GM23248 (cell line): ENCODE measurements around the gene GPR55. TPM values are rescaled to one million over a fixed set of nuclear protein-coding genes. Genes with fewer than 3 reads are reported as not detected.

ENCODE experiments used
- DNase-seq: peaks from one replicate; pipeline ENCODE4 v3.0.0-alpha.2; 2015
- H2AFZ ChIP-seq: fragments of 200-600 bp; sonication (generic); 2 replicates; pipeline ENCODE4 v1.6.1; 2016; ENCODE audit warnings: antibody characterized with exemption
- H3F3A ChIP-seq: fragments of 200-600 bp; sonication (generic); 2 replicates; pipeline ENCODE4 v1.6.1; 2016; ENCODE audit warnings: mild to moderate bottlenecking, antibody characterized with exemption, mixed run types; ENCODE audit not compliant: insufficient read depth
- H3K27ac ChIP-seq: fragments of 200-600 bp; sonication (generic); 2 replicates; pipeline ENCODE4 v1.5.1; 2016; ENCODE audit warnings: mild to moderate bottlenecking
- H3K27me3 ChIP-seq: fragments of 200-600 bp; sonication (generic); replicated peaks from 2 replicates; pipeline ENCODE4 v1.6.1; 2016; ENCODE audit warnings: mild to moderate bottlenecking; ENCODE audit not compliant: insufficient read depth
- H3K36me3 ChIP-seq: fragments of 200-600 bp; sonication (generic); 2 replicates; pipeline ENCODE4 v1.6.1; 2016; ENCODE audit warnings: low read depth, mild to moderate bottlenecking
- H3K4me1 ChIP-seq: fragments of 200-600 bp; sonication (generic); 2 replicates; pipeline ENCODE4 v1.6.1; 2016; ENCODE audit warnings: mild to moderate bottlenecking; ENCODE audit not compliant: insufficient read depth
- H3K4me2 ChIP-seq: fragments of 200-600 bp; sonication (generic); one replicate; pipeline ENCODE4 v1.6.1; 2016; ENCODE audit warnings: mild to moderate bottlenecking; ENCODE audit not compliant: unreplicated experiment
- H3K4me3 ChIP-seq: fragments of 200-600 bp; sonication (generic); 2 replicates; pipeline ENCODE4 v1.5.1; 2016; ENCODE audit warnings: mild to moderate bottlenecking
- H3K79me2 ChIP-seq: fragments of 200-600 bp; sonication (generic); 2 replicates; pipeline ENCODE4 v1.6.1; 2016; ENCODE audit warnings: mild to moderate bottlenecking; ENCODE audit not compliant: insufficient read depth
- H3K9ac ChIP-seq: fragments of 200-600 bp; sonication (generic); 2 replicates; pipeline ENCODE4 v1.6.1; 2016; ENCODE audit warnings: mild to moderate bottlenecking
- H3K9me2 ChIP-seq: fragments of 200-600 bp; sonication (generic); 2 replicates; pipeline ENCODE4 v1.6.1; 2016; ENCODE audit warnings: mixed run types, mild to moderate bottlenecking, moderate library complexity; ENCODE audit not compliant: insufficient read depth
- H3K9me3 ChIP-seq: fragments of 200-600 bp; sonication (generic); one replicate; pipeline ENCODE4 v1.6.1; 2017; ENCODE audit warnings: low read depth
- H4K20me1 ChIP-seq: fragments of 200-600 bp; sonication (generic); 2 replicates; pipeline ENCODE4 v1.6.0; 2016; ENCODE audit not compliant: insufficient read depth
- EZH2 ChIP-seq: fragments of 200-600 bp; sonication (generic); IDR thresholded peaks from 2 replicates; pipeline ENCODE4 v1.6.1; 2018; ENCODE audit warnings: antibody characterized with exemption, mild to moderate bottlenecking; ENCODE audit not compliant: insufficient read depth, poor library complexity, severe bottlenecking
- EZH2phosphoT487 ChIP-seq: fragments of 200-600 bp; sonication (generic); IDR thresholded peaks from 2 replicates; pipeline ENCODE4 v1.6.1; 2018; ENCODE audit warnings: antibody characterized with exemption, moderate library complexity, mild to moderate bottlenecking, low read depth; ENCODE audit not compliant: insufficient read depth
- WGBS, 2 experiments: methylation state at CpG; one replicate each; pipeline ENCODE4 v1.1.6; 2015 to 2017; ENCODE audit warnings: low lambda C conversion rate in 2 of 2, low coverage in 1 of 2; ENCODE audit errors: missing lambda C conversion rate in 2 of 2; 5-methylcytosine and 5-hydroxymethylcytosine counted together
- in situ Hi-C: fragments of 300-500 bp; cut with MboI; formaldehyde crosslinking; loops from 2 replicates; pipeline ENCODE4 v1.15.0; 2020
- polyA plus RNA-seq: library from polyadenylated mRNA; unstranded; fragments of >200 nt; fragmentation: Nextera tagmentation; extraction: Ambion mirVana; gene quantifications from 2 replicates; pipeline ENCODE4 v1.2.1, GENCODE V29; 2016
- total RNA-seq: library from RNA; depleted of rRNA; stranded (reverse); fragments of >200 nt; shearing (Covaris generic); gene quantifications from 2 replicates; pipeline ENCODE4 v1.2.3, GENCODE V29; 2014

The GPR55 gene
- total and polyA plus RNA-seq, 2 experiments from 2014 or later, result 0.20 TPM; not detected in 1

GRCh38 chr2:230924092-230924469, 961 bp downstream of the GPR55 start:
- Histone ChIP-seq H3K4me1 (no peaks in the 10 kb centered on the region), H3K27ac (no peak overlapping the region), H4K20me1 (no peaks in the 10 kb centered on the region), H2AFZ (no peak overlapping the region), H3K9me3 (no peaks in the 10 kb centered on the region), H3K4me3 (no peak overlapping the region), H3K4me2 (no peak overlapping the region), H3F3A (no peaks in the 10 kb centered on the region), H3K27me3 (peaks cover 26% of the 10 kb centered on the region), H3K9me2 (no peaks in the 10 kb centered on the region), H3K9ac (no peak overlapping the region), H3K79me2 (no peaks in the 10 kb centered on the region), H3K36me3 (no peaks in the 10 kb centered on the region)
- TF ChIP-seq EZH2phosphoT487 (no peak), EZH2 (no peak)
- 56 to 59% methylated on average over 6 of the region's 6 CpGs for WGBS, 2 experiments
- in situ Hi-C loops, result no loop called here
- no peak for DNase-seq

- no peaks in the 10 kb centered on the region for H4K20me1 ChIP-seq
- no peak for TF ChIP-seq EZH2phosphoT487
- no peak for TF ChIP-seq EZH2
- H3K4me2 ChIP-seq, result no peak overlapping the region
- no peak overlapping the region for H3K27ac ChIP-seq
- no peak overlapping the region for H2AFZ ChIP-seq
- H3K79me2 ChIP-seq, result no peaks in the 10 kb centered on the region
- in situ Hi-C loops, result no loop called here
- no peaks in the 10 kb centered on the region for H3K36me3 ChIP-seq
- H3K4me1 ChIP-seq, result no peaks in the 10 kb centered on the region
- DNase-seq, result no peak
- H3K27me3 ChIP-seq, result peaks cover 35% of the 10 kb centered on the region
- no peak overlapping the region for H3K4me3 ChIP-seq
- WGBS, 2 experiments, result 68% methylated on average over 14 to 16 of the region's 16 CpGs
- H3K9me3 ChIP-seq, result no peaks in the 10 kb centered on the region
- no peaks in the 10 kb centered on the region for H3K9me2 ChIP-seq
- H3F3A ChIP-seq, result no peaks in the 10 kb centered on the region
- H3K9ac ChIP-seq, result no peak overlapping the region
These were observed 1.9 kb downstream of the GPR55 start for GRCh38 chr2:230922951-230923717.

- no peaks in the 10 kb centered on the region for H3K9me3 ChIP-seq
- no peaks in the 10 kb centered on the region for H3K4me1 ChIP-seq
- no peaks in the 10 kb centered on the region for H3K79me2 ChIP-seq
- H3K4me3 ChIP-seq, result no peak overlapping the region
- H3K36me3 ChIP-seq, result no peaks in the 10 kb centered on the region
- no peak overlapping the region for H3K27ac ChIP-seq
- no peak for TF ChIP-seq EZH2phosphoT487
- TF ChIP-seq EZH2, result no peak
- no peaks in the 10 kb centered on the region for H3F3A ChIP-seq
- H3K27me3 ChIP-seq, result peaks cover 46% of the 10 kb centered on the region
- H3K9ac ChIP-seq, result no peak overlapping the region
- no peak overlapping the region for H2AFZ ChIP-seq
- 48 to 57% methylated on average over 11 of the region's 11 CpGs for WGBS, 2 experiments
- no peak for DNase-seq
- H3K4me2 ChIP-seq, result no peak overlapping the region
- H3K9me2 ChIP-seq, result no peaks in the 10 kb centered on the region
- in situ Hi-C loops, result no loop called here
- no peaks in the 10 kb centered on the region for H4K20me1 ChIP-seq
These were observed 3.0 kb downstream of the GPR55 start for GRCh38 chr2:230921806-230922595.

- H3K9ac ChIP-seq, result no peak overlapping the region
- H3K4me3 ChIP-seq, result no peak overlapping the region
- H3K79me2 ChIP-seq, result no peaks in the 10 kb centered on the region
- in situ Hi-C loops, result no loop called here
- TF ChIP-seq EZH2, result no peak
- no peak for TF ChIP-seq EZH2phosphoT487
- H2AFZ ChIP-seq, result no peak overlapping the region
- H4K20me1 ChIP-seq, result no peaks in the 10 kb centered on the region
- no peak overlapping the region for H3K4me2 ChIP-seq
- no peaks in the 10 kb centered on the region for H3K4me1 ChIP-seq
- no peaks in the 10 kb centered on the region for H3F3A ChIP-seq
- peaks cover 54% of the 10 kb centered on the region for H3K27me3 ChIP-seq
- no peaks in the 10 kb centered on the region for H3K36me3 ChIP-seq
- H3K9me2 ChIP-seq, result no peaks in the 10 kb centered on the region
- H3K27ac ChIP-seq, result no peak overlapping the region
- no peak for DNase-seq
- no peaks in the 10 kb centered on the region for H3K9me3 ChIP-seq
- WGBS, 2 experiments, result 38 to 50% methylated on average over 2 of the region's 2 CpGs
These were observed 4.9 kb downstream of the GPR55 start for GRCh38 chr2:230920167-230920566.
